Pulmonary artery endothelial cell (primary cell): Measurements from ENCODE around the gene DENND1A. TPM values are rescaled to one million over a fixed set of nuclear protein-coding genes. Genes with fewer than 3 reads are reported as not detected.

ENCODE experiments used
- DNase-seq: peaks from one replicate; pipeline ENCODE4 v3.0.0-alpha.2; 2011; ENCODE audit warnings: low read depth, low spot score
- total RNA-seq: library from RNA; depleted of rRNA; stranded (reverse); fragments of >200 nt; gene quantifications from 2 replicates; pipeline ENCODE4 v1.2.3, GENCODE V29; 2014

The DENND1A gene
- total RNA-seq, 1 donor from 2014 or later: 11.7 TPM

- DNase-seq: no peak
Observed at GRCh38 chr9:123695386-123695785, 234.5 kb downstream of the DENND1A start.

- DNase-seq: no peak
Observed at GRCh38 chr9:123691765-123692303, 238.1 kb downstream of the DENND1A start.

- no peak for DNase-seq
Observed at GRCh38 chr9:123689701-123690428, 240.1 kb downstream of the DENND1A start.

GRCh38 chr9:123687246-123687751 lies 242.6 kb downstream of the DENND1A start:
- DNase-seq: no peak

- no peak for DNase-seq
Observed at GRCh38 chr9:123686829-123687192, 243.1 kb downstream of the DENND1A start.

GRCh38 chr9:123686131-123686828 lies 243.6 kb downstream of the DENND1A start:
- no peak for DNase-seq

- DNase-seq: no peak
Observed at GRCh38 chr9:123685489-123686083, 244.3 kb downstream of the DENND1A start.

- no peak for DNase-seq
Observed at GRCh38 chr9:123684393-123685149, 245.4 kb downstream of the DENND1A start.

GRCh38 chr9:123682746-123683145 lies 247.2 kb downstream of the DENND1A start:
- DNase-seq: no peak

- no peak for DNase-seq
Observed at GRCh38 chr9:123680352-123680751, 249.6 kb downstream of the DENND1A start.

GRCh38 chr9:123679330-123679987 lies 250.5 kb downstream of the DENND1A start:
- no peak for DNase-seq

- DNase-seq: no peak
Observed at GRCh38 chr9:123678878-123679329, 251.0 kb downstream of the DENND1A start.

- DNase-seq: no peak
Observed at GRCh38 chr9:123678038-123678877, 251.7 kb downstream of the DENND1A start.

GRCh38 chr9:123676869-123677268 lies 253.1 kb downstream of the DENND1A start:
- no peak for DNase-seq

GRCh38 chr9:123669346-123669745 lies 260.6 kb downstream of the DENND1A start:
- DNase-seq: no peak

GRCh38 chr9:123663529-123663928 lies 266.4 kb downstream of the DENND1A start:
- no peak for DNase-seq

GRCh38 chr9:123662057-123662776 lies 267.7 kb downstream of the DENND1A start:
- no peak for DNase-seq

- no peak for DNase-seq
Observed at GRCh38 chr9:123660691-123661466, 269.0 kb downstream of the DENND1A start.
